ENCODE measurements around the gene NKAIN4.
A peak's percentile ranks its signal among the peaks of the same experiment; 100 is the strongest.

The NKAIN4 gene

GRCh38 chr20:63241272-63241671 lies 13.0 kb downstream of the NKAIN4 start:
- no peak for DNase-seq (ENCODE audit: low read depth, low spot score)
- no peak overlapping the region for H3K4me3 ChIP-seq (ENCODE audit: insufficient read length, low read depth)
- peaks cover 18% of the 10 kb centered on the region for H3K4me1 ChIP-seq (ENCODE audit: insufficient read depth, insufficient read length)
- no peaks in the 10 kb centered on the region for H3K9me3 ChIP-seq (ENCODE audit: insufficient read depth, low read length)
- no peaks in the 10 kb centered on the region for H3K27me3 ChIP-seq (ENCODE audit: insufficient read depth, insufficient read length)
- H3K36me3 ChIP-seq (ENCODE audit: insufficient read depth, insufficient read length, low read length) = peaks cover 4% of the 10 kb centered on the region
- peak overlapping the region; percentile 21 for H3K9ac ChIP-seq (ENCODE audit: insufficient read length, low read depth)
- no peak for TF ChIP-seq ZNF274 (IDR thresholded peaks at IDR 0.05; ENCODE audit: low read depth, low read length)
- TF ChIP-seq YY1 (IDR thresholded peaks at IDR 0.05; ENCODE audit: insufficient read depth, insufficient read length) = no peak
- no peak for TF ChIP-seq SUZ12 (IDR thresholded peaks at IDR 0.05; ENCODE audit: extremely low read depth, insufficient read depth, insufficient read length)

DNA sequence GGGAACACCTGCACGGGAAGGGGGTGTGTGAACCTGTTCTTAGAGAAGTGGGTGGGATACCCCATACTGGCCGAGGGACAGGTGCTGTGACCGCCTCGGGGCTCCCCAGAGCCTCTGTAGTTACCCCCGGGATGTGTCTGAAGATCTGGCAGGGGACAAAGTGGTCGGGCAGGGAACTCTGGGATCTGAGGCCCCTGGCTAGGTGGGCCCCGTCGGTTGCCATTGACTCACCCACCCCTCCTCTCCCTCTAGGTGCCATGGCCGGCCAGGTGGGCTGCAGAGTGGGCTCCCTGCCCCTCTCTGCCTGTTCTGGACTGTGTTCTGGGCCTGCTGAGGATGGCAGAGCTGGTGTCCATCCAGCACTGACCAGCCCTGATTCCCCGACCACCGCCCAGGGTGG lies 14.3 kb downstream of the NKAIN4 start:
- Histone ChIP-seq H3K27me3 (ENCODE audit: insufficient read depth, insufficient read length) (no peaks in the 10 kb centered on the region), H3K36me3 (ENCODE audit: insufficient read depth, insufficient read length, low read length) (peaks cover 4% of the 10 kb centered on the region), H3K4me3 (ENCODE audit: insufficient read length, low read depth) (no peak overlapping the region), H3K9me3 (ENCODE audit: insufficient read depth, low read length) (no peaks in the 10 kb centered on the region), H3K4me1 (ENCODE audit: insufficient read depth, insufficient read length) (peaks cover 29% of the 10 kb centered on the region), H3K9ac (ENCODE audit: insufficient read length, low read depth) (no peak overlapping the region)
- DNase-seq (ENCODE audit: low read depth, low spot score) = no peak
- no peak for TF ChIP-seq ZNF274 (IDR thresholded peaks at IDR 0.05; ENCODE audit: low read depth, low read length)
- no peak for TF ChIP-seq SUZ12 (IDR thresholded peaks at IDR 0.05; ENCODE audit: extremely low read depth, insufficient read depth, insufficient read length)
- no peak for TF ChIP-seq YY1 (IDR thresholded peaks at IDR 0.05; ENCODE audit: insufficient read depth, insufficient read length)

DNA sequence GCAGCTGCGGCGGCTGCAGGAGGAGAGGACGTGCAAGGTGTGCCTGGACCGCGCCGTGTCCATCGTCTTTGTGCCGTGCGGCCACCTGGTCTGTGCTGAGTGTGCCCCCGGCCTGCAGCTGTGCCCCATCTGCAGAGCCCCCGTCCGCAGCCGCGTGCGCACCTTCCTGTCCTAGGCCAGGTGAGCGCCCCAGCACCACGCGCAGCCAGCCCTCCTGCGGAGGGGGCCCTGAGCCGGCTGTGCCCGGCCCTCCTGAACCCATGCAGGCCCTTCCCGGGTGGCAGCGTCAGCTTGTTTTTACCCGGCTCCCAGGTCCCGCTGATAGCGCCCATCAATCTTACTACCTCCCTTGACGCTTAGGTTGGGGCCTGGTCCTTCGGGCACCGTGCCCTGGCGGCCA lies 14.8 kb downstream of the NKAIN4 start:
- Histone ChIP-seq H3K36me3 (ENCODE audit: insufficient read depth, insufficient read length, low read length) (peaks cover 4% of the 10 kb centered on the region), H3K9me3 (ENCODE audit: insufficient read depth, low read length) (no peaks in the 10 kb centered on the region), H3K9ac (ENCODE audit: insufficient read length, low read depth) (no peak overlapping the region), H3K4me3 (ENCODE audit: insufficient read length, low read depth) (no peak overlapping the region), H3K27me3 (ENCODE audit: insufficient read depth, insufficient read length) (no peaks in the 10 kb centered on the region), H3K4me1 (ENCODE audit: insufficient read depth, insufficient read length) (peaks cover 29% of the 10 kb centered on the region)
- TF ChIP-seq SUZ12 (IDR thresholded peaks at IDR 0.05; ENCODE audit: extremely low read depth, insufficient read depth, insufficient read length) = no peak
- no peak for TF ChIP-seq YY1 (IDR thresholded peaks at IDR 0.05; ENCODE audit: insufficient read depth, insufficient read length)
- no peak for TF ChIP-seq ZNF274 (IDR thresholded peaks at IDR 0.05; ENCODE audit: low read depth, low read length)
- no peak for DNase-seq (ENCODE audit: low read depth, low spot score)

- H3K9ac ChIP-seq (ENCODE audit: insufficient read length, low read depth) = no peak overlapping the region
Observed at GRCh38 chr20:63238514-63239125, 15.6 kb downstream of the NKAIN4 start.

GRCh38 chr20:63238031-63238430 lies 16.2 kb downstream of the NKAIN4 start:
- DNase-seq (ENCODE audit: low read depth, low spot score) = no peak
- Histone ChIP-seq H3K4me3 (ENCODE audit: insufficient read length, low read depth) (no peak overlapping the region), H3K27me3 (ENCODE audit: insufficient read depth, insufficient read length) (no peaks in the 10 kb centered on the region), H3K4me1 (ENCODE audit: insufficient read depth, insufficient read length) (peaks cover 36% of the 10 kb centered on the region), H3K9ac (ENCODE audit: insufficient read length, low read depth) (no peak overlapping the region), H3K36me3 (ENCODE audit: insufficient read depth, insufficient read length, low read length) (no peaks in the 10 kb centered on the region), H3K9me3 (ENCODE audit: insufficient read depth, low read length) (no peaks in the 10 kb centered on the region)
- TF ChIP-seq YY1 (IDR thresholded peaks at IDR 0.05; ENCODE audit: insufficient read depth, insufficient read length) = no peak

More at GRCh38 chr20:63238514-63239125, 15.6 kb downstream of the NKAIN4 start:
- no peak for TF ChIP-seq YY1 (IDR thresholded peaks at IDR 0.05; ENCODE audit: insufficient read depth, insufficient read length)
- TF ChIP-seq SUZ12 (IDR thresholded peaks at IDR 0.05; ENCODE audit: extremely low read depth, insufficient read depth, insufficient read length) = no peak
- peaks cover 3% of the 10 kb centered on the region for H3K36me3 ChIP-seq (ENCODE audit: insufficient read depth, insufficient read length, low read length)
- peaks cover 34% of the 10 kb centered on the region for H3K4me1 ChIP-seq (ENCODE audit: insufficient read depth, insufficient read length)
- no peaks in the 10 kb centered on the region for H3K9me3 ChIP-seq (ENCODE audit: insufficient read depth, low read length)
- DNase-seq (ENCODE audit: low read depth, low spot score) = no peak
- H3K27me3 ChIP-seq (ENCODE audit: insufficient read depth, insufficient read length) = no peaks in the 10 kb centered on the region
- H3K4me3 ChIP-seq (ENCODE audit: insufficient read length, low read depth) = no peak overlapping the region

GRCh38 chr20:63236116-63236837 lies 18.0 kb downstream of the NKAIN4 start:
- Histone ChIP-seq H3K9me3 (ENCODE audit: insufficient read depth, low read length) (no peaks in the 10 kb centered on the region), H3K4me3 (ENCODE audit: insufficient read length, low read depth) (no peak overlapping the region), H3K27me3 (ENCODE audit: insufficient read depth, insufficient read length) (no peaks in the 10 kb centered on the region), H3K36me3 (ENCODE audit: insufficient read depth, insufficient read length, low read length) (no peaks in the 10 kb centered on the region), H3K9ac (ENCODE audit: insufficient read length, low read depth) (peak overlapping the region; percentile 56), H3K4me1 (ENCODE audit: insufficient read depth, insufficient read length) (peaks cover 40% of the 10 kb centered on the region)
- DNase-seq (ENCODE audit: low read depth, low spot score) = no peak
- TF ChIP-seq SUZ12 (IDR thresholded peaks at IDR 0.05; ENCODE audit: extremely low read depth, insufficient read depth, insufficient read length) = no peak
- TF ChIP-seq ZNF274 (IDR thresholded peaks at IDR 0.05; ENCODE audit: low read depth, low read length) = no peak
- no peak for TF ChIP-seq YY1 (IDR thresholded peaks at IDR 0.05; ENCODE audit: insufficient read depth, insufficient read length)

- peak within 1 kb of the TSS; percentile 56 for H3K9ac ChIP-seq (ENCODE audit: insufficient read length, low read depth)
Observed at GRCh38 chr20:63235399-63235983, 18.8 kb downstream of the NKAIN4 start, which contains the start of gene BIRC7. BIRC7 (plus strand) TSS chr20:63235905; CDS start chr20:63236097, 192 bp downstream.

More at GRCh38 chr20:63235399-63235983, 18.8 kb downstream of the NKAIN4 start, which contains the start of gene BIRC7:
- Histone ChIP-seq H3K4me3 (ENCODE audit: insufficient read length, low read depth) (no peak within 1 kb of the TSS), H3K9me3 (ENCODE audit: insufficient read depth, low read length) (no peaks in the 10 kb centered on the region), H3K4me1 (ENCODE audit: insufficient read depth, insufficient read length) (peaks cover 46% of the 10 kb centered on the region), H3K36me3 (ENCODE audit: insufficient read depth, insufficient read length, low read length) (no peaks in the 10 kb centered on the region), H3K27me3 (ENCODE audit: insufficient read depth, insufficient read length) (no peaks in the 10 kb centered on the region)
- TF ChIP-seq YY1 (IDR thresholded peaks at IDR 0.05; ENCODE audit: insufficient read depth, insufficient read length) (no peak), ZNF274 (IDR thresholded peaks at IDR 0.05; ENCODE audit: low read depth, low read length) (no peak), SUZ12 (IDR thresholded peaks at IDR 0.05; ENCODE audit: extremely low read depth, insufficient read depth, insufficient read length) (no peak)
- no peak for DNase-seq (ENCODE audit: low read depth, low spot score)

All from NT2/D1 (cell line).